HG03095 (cell line): ENCODE results near the gene GALM.
"Not testable (repeated sequence)": the region's sequence is repeated elsewhere in the genome, so short reads cannot be mapped to it uniquely, and the experiment has no call there.

Experiments used
- ATAC-seq: cut with Tn5 transposase; IDR thresholded peaks from one replicate; pipeline ENCODE4 v1.9.1; 2021; ENCODE audit warnings: moderate library complexity; ENCODE audit not compliant: unreplicated experiment

The GALM gene

GRCh38 chr2:38665854-38666555, at the start of gene GALM:
GALM (plus strand) TSS chr2:38666114; CDS start chr2:38666162, 48 bp downstream.
- ATAC-seq: no peak

GRCh38 chr2:38617301-38617700, 48.6 kb upstream of the GALM start:
- ATAC-seq: no peak

- no peak for ATAC-seq
Observed at GRCh38 chr2:38619458-38620164, 46.3 kb upstream of the GALM start.

- no peak for ATAC-seq
Observed at GRCh38 chr2:38620282-38620977, 45.5 kb upstream of the GALM start.

GRCh38 chr2:38621018-38621417, 44.9 kb upstream of the GALM start:
- ATAC-seq: no peak

- no peak for ATAC-seq
Observed at GRCh38 chr2:38622210-38622609, 43.7 kb upstream of the GALM start.

- ATAC-seq: no peak
Observed at GRCh38 chr2:38626326-38627035, 39.4 kb upstream of the GALM start.

GRCh38 chr2:38627391-38627790, 38.5 kb upstream of the GALM start:
- ATAC-seq: no peak

GRCh38 chr2:38629684-38630083, 36.2 kb upstream of the GALM start:
- no peak for ATAC-seq

- no peak for ATAC-seq
Observed at GRCh38 chr2:38631976-38632375, 33.9 kb upstream of the GALM start.

- no peak for ATAC-seq
Observed at GRCh38 chr2:38632980-38633379, 32.9 kb upstream of the GALM start.

GRCh38 chr2:38633895-38634294, 32.0 kb upstream of the GALM start:
- ATAC-seq: no peak

- ATAC-seq: peak; percentile 94
Observed at GRCh38 chr2:38634684-38635083, 31.2 kb upstream of the GALM start.

GRCh38 chr2:38635139-38635538, 30.8 kb upstream of the GALM start:
- ATAC-seq: no peak

- no peak for ATAC-seq
Observed at GRCh38 chr2:38636069-38636468, 29.8 kb upstream of the GALM start.

GRCh38 chr2:38642373-38643017, 23.4 kb upstream of the GALM start:
- ATAC-seq: not testable (repeated sequence)

GRCh38 chr2:38643021-38643671, 22.8 kb upstream of the GALM start:
- no peak for ATAC-seq

GRCh38 chr2:38643683-38644511, 22.0 kb upstream of the GALM start:
- not testable (repeated sequence) for ATAC-seq

GRCh38 chr2:38648107-38648761, 17.7 kb upstream of the GALM start:
- ATAC-seq: no peak
